DLD1 (cell line): ENCODE results near the gene MRPL53.

Source experiments
- in situ Hi-C: cut with HindIII; loops from 2 replicates; pipeline ENCODE4 v1.10.0; 2017; ENCODE audit warnings: low sequenced_read_pairs

The MRPL53 gene

DNA sequence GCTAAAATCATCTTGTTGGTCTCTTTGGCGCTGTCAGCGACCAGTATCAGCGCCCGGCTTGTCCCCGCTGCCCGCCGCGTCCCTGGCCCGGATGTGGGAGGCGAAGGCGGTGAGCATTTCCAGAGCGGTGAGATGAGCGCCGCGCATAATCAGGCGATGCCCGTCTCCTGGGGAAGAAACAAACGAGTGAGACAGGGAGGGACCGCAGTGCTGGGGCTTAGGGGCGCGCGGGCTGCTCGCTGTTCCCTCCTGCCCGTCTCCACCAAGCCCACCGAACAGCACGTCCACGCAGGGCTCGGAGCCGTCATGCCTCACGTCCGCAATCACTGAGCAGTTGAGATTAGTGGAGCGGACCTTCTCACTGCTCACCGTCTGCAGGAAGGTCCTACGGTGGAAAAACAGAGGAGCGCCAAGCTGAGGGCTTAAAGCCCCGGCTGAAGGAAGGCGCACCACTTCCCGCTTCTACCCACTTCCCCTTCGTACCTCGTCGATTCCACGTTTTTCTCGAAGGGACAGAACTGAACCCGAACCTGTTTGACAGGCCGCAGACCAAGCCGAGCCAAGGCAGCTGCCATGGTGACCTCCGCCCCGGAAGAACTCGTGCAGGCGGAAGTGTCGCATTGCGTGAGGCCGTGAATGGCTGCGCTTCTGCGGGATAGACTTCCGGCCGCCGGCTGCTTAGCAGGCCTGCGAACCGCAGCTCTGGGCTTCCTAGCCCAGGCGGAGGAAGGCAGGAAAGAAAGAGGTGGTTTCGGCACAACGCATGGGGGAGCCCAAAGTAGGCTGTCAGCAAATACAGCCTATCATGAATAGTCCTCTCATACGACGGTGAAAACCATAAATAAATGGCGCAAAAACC is at the start of gene MRPL53:
Gene MRPL53 (minus strand): TSS at position 595 of the 859 bp plus-strand sequence. CDS start 20 bp downstream, at position 575.
- in situ Hi-C loops, result no loop called here

DNA sequence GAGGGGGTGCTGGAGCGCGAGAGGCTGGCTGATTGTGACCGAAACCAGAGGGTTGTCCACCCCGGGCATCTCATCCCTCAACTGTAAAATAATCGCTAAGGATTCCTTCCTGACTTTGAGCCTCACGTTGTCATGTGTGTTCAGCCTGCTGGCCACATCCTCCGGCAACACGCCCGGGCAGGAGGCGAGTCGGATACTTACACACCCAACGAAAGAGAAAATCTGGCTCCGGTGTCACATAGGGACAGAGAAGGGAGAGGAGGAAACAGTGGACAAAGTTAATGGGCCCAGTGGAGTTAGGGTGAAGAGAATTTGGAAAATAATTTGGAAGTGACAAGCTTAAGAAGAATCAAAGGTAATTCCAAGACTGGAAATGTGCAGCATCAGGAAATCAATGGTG is 44.2 kb upstream of the MRPL53 start:
- in situ Hi-C loops, result no loop called here

DNA sequence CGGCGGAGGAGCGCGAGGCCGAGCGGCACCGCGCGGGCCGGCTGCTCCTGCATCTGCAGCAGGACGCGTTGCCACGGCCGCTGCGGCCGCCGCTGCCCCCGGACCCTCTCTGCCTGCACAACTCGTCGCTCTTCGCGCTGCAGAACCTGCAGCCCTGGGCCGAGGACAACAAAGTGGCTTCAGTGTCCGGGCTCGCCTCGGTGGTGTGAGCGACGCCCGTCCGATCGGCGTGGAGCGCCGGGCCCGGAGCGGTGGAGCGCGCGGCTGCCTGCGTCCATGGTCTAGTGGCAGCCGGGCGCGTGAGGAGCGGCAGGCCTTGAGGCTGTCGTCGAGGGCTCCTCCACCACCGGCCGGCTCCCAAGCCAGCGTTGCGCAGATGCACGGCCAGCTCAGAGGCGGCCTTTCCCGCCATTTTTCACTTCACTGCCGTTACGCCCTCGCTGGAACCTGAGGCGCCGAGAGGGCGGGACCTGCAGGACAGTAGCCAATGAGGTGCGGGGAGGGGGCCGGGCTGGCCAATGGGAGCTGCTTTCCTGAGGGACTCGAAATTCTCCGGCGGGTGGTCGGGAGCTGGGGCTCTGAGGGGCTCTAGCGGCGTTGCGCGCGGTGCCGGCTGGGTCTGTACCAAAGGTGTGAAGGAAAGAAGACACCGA is 43.6 kb upstream of the MRPL53 start:
- in situ Hi-C loops, result no loop called here

DNA sequence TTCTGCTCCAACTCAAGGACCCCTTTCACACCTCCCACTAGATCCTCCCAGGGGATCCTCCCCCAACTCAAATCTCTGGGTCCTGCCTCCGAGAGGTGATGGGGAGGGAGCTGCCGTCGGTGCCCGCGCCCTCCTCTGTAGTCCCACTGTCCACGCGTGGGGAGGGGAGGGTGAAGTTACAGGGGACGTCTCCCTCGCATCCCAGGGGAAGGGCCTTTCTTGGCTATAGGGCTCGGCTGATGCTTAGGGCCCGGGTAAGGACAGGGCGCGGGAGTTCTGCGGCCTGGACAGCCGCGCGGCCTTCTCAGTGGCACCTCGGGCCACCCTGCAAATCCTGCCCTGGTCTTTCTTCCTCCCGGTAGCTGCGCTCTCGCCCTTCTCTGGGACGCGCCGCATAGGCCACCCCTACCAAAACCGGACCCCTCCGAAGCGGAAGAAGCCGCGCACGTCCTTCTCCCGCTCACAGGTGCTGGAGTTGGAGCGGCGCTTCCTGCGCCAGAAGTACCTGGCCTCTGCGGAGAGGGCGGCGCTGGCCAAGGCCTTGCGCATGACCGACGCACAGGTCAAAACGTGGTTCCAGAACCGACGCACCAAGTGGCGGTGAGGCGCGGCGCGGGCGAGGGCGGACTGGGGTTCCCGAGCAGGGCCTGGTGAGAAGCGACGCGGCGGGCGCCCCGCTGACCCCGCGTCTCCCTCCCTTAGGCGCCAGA is 42.9 kb upstream of the MRPL53 start:
- in situ Hi-C loops, result no loop called here

DNA sequence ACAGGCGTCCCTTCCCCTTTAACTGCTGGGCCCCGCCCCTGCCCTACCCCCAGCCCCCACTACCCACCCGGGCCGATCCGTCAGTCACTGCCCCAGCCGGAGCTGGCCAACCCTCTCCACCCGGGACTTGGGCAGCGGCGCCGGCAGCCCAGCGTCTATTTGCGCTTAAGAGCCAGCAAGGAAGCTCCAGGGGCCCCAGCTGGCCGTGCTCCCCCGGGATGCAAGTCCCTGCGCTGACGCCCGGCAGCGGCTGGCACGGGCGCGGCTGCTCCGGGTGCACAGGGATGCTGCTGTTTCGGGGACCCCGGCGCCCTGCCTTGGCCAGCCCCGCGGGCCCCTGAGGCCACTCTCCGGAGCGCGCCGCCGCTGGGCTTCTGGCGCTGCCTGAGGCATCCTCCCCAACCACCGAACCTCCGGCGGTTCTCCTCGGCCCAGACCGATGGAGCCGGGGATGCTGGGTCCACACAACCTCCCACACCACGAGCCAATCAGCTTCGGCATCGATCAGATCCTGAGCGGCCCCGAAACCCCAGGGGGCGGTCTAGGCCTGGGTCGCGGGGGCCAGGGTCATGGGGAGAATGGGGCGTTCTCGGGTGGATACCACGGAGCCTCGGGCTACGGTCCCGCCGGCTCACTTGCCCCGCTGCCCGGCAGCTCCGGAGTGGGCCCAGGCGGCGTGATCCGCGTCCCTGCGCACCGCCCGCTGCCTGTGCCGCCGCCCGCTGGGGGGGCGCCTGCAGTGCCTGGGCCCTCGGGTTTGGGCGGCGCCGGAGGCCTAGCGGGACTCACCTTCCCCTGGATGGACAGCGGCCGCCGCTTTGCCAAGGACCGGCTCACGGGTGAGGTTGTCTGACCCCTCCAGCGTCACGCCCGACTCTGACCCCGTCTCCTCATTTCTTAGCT is 42.1 kb upstream of the MRPL53 start, which contains the start of gene TLX2:
Gene TLX2 (plus strand): TSS at position 83 of the 903 bp plus-strand sequence. CDS start 357 bp downstream, at position 440.
- in situ Hi-C loops, result no loop called here

DNA sequence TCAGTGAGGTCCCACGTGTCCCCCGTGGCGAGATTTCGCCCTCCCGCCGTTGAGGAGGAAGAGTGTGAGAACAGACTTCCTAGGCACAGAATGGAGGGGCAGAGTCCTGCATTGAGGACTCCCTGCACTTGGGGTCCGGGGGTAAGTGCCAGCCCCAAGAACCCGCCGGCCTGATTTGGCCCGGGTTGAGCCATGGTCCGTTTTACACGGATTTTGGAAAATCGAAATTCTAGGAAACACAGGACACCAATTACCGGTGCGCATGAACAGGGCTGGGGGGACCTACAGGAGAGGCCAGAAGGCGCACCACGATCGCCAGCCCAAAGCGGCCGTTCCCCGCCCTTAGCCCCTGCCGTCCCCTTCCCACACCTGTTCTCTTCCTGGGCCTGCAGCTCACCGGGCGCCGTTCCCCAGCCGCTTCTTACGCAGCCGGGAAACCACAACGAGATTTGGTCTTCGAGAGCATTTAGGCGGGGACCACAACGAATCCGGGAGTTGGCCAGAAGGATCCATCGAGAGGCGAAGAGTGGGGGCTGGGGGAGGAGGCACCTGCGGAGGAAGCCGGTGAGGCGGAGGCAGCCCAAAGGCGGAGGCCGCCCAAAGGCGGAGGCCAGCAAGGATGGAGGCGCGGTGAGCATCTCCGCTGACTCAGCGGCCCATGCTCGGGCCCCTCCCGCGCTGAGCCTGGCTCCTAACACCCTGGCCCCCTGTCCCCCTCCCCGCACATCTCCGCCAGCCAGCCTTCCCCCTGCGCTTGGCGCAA is 41.3 kb upstream of the MRPL53 start:
- in situ Hi-C loops, result no loop called here

DNA sequence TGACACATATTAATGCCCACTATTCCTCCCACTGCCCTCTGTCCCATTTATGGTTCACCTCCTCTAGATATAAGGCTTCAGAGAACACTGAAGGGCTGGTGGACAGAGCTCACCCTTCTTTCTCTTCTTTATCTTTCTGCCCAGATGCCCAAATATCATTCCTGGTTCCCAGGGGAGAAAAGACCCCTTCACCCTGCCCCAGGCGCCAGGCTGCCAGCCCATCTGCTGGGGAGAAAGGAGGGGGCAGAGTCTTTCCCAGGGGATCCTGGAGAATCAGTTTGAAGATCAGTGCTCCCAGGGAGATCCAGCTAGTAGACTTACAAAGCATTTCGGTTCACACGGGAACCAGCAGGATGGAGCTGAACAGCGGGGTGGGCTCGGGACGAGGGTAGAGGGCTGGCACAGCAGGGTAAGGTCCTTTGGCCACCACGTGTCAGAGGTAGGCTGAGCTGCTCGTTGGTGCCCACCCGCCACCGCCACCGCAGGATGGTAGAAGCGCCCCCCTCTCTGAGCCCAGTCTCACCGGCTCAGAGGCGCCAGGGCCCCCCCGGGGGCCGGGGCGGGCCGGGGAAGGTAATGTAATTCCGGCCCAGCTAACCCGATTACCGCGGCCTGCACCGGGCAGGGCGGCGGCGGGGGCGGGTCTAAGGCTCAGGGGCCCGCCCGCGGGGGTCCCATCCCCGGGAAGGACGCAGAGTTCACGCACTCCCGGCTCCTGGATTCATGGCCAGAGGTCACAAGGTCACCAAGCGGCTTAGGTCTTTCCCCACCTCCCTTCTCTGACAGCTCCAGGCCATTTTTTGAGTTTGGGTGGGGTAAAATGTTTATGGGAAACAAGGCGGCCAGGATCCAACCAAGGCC is 40.5 kb upstream of the MRPL53 start:
- in situ Hi-C loops, result no loop called here

DNA sequence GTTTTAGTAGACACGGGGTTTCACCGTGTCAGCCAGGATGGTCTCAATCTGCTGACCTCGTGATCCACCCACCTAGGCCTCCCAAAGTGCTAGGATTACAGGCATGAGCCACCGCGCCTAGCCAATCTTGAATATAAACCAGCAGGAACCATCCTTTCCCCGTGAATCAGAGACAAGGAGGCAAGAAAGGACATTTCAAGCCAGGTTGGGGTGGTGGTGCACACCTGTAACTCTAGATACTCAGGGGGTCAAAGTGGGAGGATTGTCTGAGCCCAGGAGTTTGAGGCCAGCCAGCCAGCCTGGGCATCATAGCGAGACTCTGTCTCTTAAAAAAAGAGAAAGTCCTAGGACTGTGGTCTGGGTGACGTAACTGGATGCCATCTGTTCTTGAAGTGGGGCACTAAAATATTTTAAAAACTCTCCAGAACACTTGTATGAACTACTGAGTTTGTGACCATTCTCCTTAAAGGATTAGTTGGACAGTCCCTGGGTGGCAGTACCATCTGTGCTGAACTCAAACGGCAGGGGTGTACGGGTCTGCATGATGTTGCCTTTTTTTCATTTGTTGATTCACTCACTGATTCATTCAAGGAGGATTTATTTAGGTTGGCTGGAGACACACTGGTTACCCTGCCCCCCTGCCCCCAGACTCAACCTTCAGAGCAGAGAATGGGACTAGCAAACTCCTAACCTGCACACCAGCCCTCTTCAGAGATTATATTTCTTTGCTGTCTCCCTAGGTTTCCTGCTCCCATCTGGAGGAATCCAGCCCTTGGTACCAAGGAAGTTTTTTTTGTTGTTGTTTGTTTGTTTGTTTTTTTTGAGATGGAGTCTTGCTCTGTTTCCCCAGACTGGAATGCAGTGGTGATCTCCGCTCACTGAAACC is 38.9 kb upstream of the MRPL53 start:
- in situ Hi-C loops, result no loop called here

DNA sequence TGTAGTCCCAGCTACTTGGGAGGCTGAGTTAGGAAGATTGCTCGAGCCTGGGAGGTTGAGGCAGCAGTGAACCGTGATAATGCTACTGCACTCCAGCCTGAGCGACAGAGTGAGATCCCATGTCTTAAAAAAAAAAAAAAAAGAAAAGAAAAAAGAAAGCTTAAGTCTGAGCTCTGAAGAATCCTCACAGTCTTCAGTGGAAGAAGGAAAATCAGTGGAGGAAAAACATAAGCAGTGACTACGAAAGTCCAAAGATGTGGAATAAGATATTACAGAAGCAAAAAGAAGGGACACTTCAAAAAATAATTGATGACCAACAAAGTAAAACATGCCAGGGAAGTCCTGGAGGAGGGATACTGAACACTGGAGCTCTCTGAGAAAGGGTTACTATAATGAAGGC is 37.8 kb upstream of the MRPL53 start:
- in situ Hi-C loops, result no loop called here

DNA sequence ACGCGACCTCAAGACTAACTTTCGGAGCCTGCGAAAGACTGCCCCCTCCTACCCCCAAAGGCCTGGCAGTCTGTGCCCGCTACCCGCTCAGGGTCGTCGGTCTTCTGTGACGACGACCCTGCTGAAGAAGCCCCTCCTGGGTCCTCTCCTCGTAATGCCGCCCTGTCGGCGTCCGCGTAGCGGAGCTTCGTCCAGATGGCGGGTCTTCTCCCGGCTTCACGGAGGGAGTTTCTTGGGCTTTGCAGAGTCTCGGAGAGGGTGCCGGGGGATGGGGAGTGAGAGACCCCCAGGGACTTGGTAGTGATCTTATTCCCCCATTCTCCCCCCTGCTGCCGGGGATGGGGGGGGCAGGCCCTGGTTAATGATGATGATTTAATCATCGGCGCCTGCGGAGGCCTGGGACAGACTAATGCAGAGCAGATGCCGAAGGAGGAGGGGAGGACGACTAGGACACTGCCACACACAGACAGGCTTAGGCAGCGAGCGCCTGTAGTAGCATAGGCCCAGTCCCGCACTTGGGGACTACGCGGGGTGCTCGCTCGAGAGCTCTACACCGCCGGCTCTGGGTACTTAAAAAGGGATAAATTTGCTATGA is 35.5 kb upstream of the MRPL53 start:
- in situ Hi-C loops, result no loop called here

DNA sequence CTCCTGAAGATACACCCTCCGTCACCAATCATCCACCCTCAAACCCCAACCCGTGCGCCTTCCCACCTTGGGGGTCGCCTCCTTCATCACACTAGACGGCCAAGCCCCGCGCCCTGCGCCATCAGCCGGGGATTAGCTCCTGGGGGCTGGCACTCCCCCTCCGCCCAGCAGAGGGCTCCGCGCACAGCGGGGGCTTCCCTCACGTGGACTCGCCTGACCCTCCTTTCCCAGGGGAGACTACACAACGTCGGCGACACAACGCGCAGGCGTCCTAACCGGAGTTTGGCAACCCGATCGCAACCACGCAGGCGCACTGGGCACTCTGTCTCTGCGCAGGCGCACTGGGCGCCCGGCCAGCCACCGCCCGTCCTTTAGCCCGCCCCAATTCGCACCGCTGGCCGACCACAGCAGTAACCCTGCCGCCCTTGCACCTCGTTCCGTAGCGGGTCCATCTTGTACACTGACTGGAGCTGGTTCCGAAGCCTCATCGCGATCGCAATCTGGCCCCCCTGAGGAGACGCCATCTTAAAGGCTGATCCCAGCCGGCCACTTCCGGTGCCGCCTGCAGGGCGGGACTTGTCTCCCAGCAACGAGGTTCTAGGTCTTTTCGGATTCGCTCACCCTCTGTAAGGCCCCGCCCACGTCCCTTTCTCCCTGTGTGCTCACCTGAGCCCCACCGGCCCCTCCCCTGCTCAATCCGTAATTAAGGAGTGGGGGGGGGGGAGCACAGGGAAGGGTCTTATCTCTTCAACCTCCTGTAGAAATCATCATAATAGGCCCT is 34.9 kb upstream of the MRPL53 start, which contains the start of gene PCGF1:
Gene PCGF1 (minus strand): TSS at position 551 of the 781 bp plus-strand sequence. CDS start 27 bp downstream, at position 524.
- in situ Hi-C loops, result no loop called here

DNA sequence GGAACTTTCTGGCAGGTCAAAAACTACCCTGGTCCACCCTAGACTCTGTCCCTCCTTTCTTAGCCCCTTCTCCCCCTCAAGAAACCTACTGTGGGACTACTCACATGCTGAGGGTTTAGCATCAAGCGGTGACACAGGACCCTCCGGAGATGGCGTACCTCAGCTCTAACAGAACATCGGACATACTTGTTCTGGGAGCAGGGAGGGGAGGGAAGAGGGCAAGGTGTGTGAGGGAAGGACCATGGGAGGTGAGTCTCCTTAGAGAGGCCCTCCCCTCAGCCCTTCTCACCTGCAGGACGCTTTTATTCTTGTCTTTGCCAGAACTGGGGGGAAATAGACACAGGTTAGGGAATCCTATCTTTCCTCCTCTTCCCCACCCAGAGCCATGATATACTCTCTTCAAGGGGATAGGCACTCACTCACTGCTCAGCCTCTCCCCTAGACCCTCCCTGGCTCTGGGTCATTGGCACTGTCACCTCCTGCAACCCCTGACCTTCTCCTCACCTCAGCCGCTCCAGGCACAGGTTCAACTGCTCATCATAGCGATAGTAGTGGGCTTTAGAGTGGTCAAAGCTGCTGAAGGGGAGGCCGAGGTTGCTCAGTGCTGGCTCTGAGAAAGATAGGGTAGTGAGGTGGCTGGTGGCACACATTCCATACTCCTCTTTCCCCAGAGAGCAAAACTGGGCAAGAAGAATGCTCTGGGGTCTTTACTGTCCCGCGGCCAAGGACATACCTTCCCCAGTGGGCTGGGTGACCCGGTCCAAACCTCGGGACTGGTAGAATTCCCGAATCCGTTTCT is 33.2 kb upstream of the MRPL53 start:
- in situ Hi-C loops, result no loop called here

DNA sequence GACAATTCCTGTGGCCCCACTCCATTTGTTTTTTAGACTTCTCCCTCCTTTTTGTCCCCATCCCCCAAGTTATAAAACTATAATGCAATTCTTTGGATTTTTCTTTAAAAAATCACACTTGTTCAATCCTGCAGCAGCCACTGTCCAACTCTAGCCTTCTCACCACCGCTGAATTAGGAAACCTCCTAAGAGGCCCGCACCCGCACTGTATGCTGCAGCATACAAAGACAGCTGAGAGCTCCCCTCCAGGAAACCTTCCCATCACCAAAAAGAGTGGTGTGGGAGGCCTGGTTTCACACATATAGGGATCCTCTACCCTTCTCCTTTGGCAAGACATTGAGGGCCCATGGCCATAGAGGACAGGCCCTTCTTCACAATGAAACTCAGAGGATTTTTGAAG is 32.1 kb upstream of the MRPL53 start:
- in situ Hi-C loops, result no loop called here

DNA sequence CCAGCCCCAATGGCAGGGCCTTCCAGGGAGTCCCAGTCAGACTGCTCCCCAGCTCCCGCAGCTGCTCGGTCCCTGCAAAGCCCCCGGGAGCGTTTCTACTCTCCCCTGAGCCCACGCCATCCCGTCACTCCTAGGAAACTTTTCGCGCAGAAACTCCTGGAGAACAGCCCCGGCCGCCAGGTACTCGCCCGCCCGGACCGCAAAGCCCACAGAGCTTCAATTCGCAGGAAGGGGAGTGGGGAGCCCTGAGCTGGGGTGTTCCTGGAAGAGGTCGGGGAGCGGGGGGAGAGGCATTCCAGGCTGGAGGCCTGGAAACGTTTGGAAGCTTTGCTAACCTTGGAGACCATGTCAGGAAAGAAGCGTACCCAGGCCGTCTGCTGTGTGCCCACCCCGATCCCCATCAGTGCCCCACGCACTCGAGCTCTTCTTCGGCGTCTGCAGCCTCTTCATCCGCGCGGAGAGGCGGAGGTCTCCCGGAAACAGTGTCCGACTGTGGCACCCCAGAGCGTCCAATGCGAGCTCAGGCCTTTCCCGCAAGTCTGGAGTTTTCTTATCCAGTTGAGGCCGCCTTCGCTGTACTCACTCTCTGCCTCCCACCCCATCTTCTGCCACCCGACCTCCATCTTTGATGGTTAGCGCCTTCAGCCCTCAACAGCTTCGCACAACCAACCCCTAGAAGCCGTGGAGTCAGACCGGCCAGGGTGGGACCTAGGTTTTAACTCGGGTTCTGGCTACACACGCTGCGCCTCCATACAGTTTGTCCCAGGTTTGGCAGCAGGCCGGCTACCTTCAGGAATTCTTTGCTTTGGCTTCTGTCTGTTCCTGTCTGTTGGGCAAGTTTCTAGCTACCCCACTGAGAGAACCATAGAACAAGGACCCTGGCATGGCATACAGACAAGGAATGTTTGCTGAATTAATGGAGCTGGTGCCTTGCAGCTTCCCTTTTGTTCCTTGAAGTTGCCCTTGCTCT is 31.3 kb upstream of the MRPL53 start:
- in situ Hi-C loops, result no loop called here
